Common myeloid progenitor, CD34-positive (primary cell): ENCODE data around the gene FOLR1.
A peak's percentile ranks its signal among the peaks of the same experiment; 100 is the strongest.

Experiments used
- CTCF ChIA-PET: fragments of 350-600 bp; sonication (Branson Sonifier 250); formaldehyde crosslinking; loops from one replicate; lab custom pipeline; 2021; ENCODE audit warnings: antibody characterized with exemption; lab: Charles Lee
- POLR2A ChIA-PET: fragments of 350-600 bp; sonication (Branson Sonifier 250); formaldehyde crosslinking; loops from one replicate; lab custom pipeline; 2021; ENCODE audit warnings: antibody characterized with exemption; lab: Charles Lee
- DNase-seq, 3 donors: peaks; one replicate each; pipeline versions ENCODE4 v3.0.0 to v3.0.0-alpha.2; 2013
- H3K27ac ChIP-seq, 2 experiments: 1 replicate in 1 of 2; 2 replicates in 1 of 2; pipeline ENCODE4 v1.7.0; 2013; ENCODE audit warnings: inconsistent platforms in 2 of 2, low read length in 2 of 2, mild to moderate bottlenecking in 2 of 2, low read depth in 1 of 2, moderate library complexity in 1 of 2; ENCODE audit not compliant: severe bottlenecking in 2 of 2, insufficient read depth in 1 of 2, poor library complexity in 1 of 2
- H3K27me3 ChIP-seq, 5 experiments: replicated peaks in 2 of 5; 1 replicate in 3 of 5; 2 replicates in 2 of 5; pipeline versions ENCODE4 v1.6.1 to v1.7.0; 2013; ENCODE audit warnings: low read length in 4 of 5, mild to moderate bottlenecking in 2 of 5, moderate library complexity in 2 of 5, inconsistent platforms in 1 of 5; ENCODE audit not compliant: insufficient read depth in 5 of 5, control insufficient read depth in 4 of 5
- H3K36me3 ChIP-seq, 4 experiments: 1 replicate in 2 of 4; 2 replicates in 2 of 4; pipeline versions ENCODE4 v1.6.1 to v1.7.0; 2013; ENCODE audit warnings: low read length in 3 of 4, control low read depth in 1 of 4, mild to moderate bottlenecking in 1 of 4; ENCODE audit not compliant: control insufficient read depth in 4 of 4, insufficient read depth in 4 of 4
- H3K4me1 ChIP-seq, 4 experiments: 1 replicate in 3 of 4; 2 replicates in 1 of 4; pipeline versions ENCODE4 v1.6.1 to v1.7.1; 2013; ENCODE audit warnings: low read length in 3 of 4, mild to moderate bottlenecking in 3 of 4, control low read depth in 1 of 4, inconsistent platforms in 1 of 4, moderate library complexity in 1 of 4; ENCODE audit not compliant: control insufficient read depth in 4 of 4, insufficient read depth in 4 of 4; ENCODE audit errors: control extremely low read depth in 1 of 4
- H3K4me3 ChIP-seq, 7 experiments: 1 replicate in 4 of 7; 2 replicates in 3 of 7; pipeline versions ENCODE4 v1.5.1 to v1.7.0; 2013; ENCODE audit warnings: mild to moderate bottlenecking in 7 of 7, low read length in 6 of 7, moderate library complexity in 6 of 7, inconsistent platforms in 2 of 7, low read depth in 2 of 7, control low read depth in 1 of 7; ENCODE audit not compliant: insufficient read depth in 4 of 7, control insufficient read depth in 1 of 7; ENCODE audit errors: extremely low read depth in 1 of 7
- H3K9me3 ChIP-seq, 5 experiments: 1 replicate in 4 of 5; 2 replicates in 1 of 5; pipeline versions ENCODE4 v1.6.1 to v1.7.1; 2013; ENCODE audit warnings: low read length in 4 of 5, mild to moderate bottlenecking in 2 of 5, inconsistent platforms in 1 of 5, low read depth in 1 of 5, moderate library complexity in 1 of 5; ENCODE audit not compliant: control insufficient read depth in 4 of 5, insufficient read depth in 2 of 5; ENCODE audit errors: control extremely low read depth in 1 of 5
- WGBS: methylation state at CpG from one replicate; pipeline ENCODE4 v1.1.5; 2013; ENCODE audit not compliant: insufficient coverage; 5-methylcytosine and 5-hydroxymethylcytosine counted together

The FOLR1 gene

GRCh38 chr11:72239313-72239848 lies 47.4 kb downstream of the FOLR1 start:
- POLR2A ChIA-PET = no interaction called here
- Histone ChIP-seq H3K36me3 (peaks cover 2 to 40% (median 29%) of the 10 kb centered on the region in 4 experiments), H3K4me3 (peak overlapping the region in 3 of 7 experiments; percentile 40 to 52 (median 43)), H3K27me3 (peaks cover 0 to 65% (median 27%) of the 10 kb centered on the region in 5 experiments), H3K9me3 (peaks cover 0 to 6% (median 0%) of the 10 kb centered on the region in 5 experiments), H3K4me1 (peaks cover 0 to 27% (median 23%) of the 10 kb centered on the region in 4 experiments), H3K27ac (no peak overlapping the region)
- CTCF ChIA-PET = interaction anchor here (0.6 to 1.7 kb wide), 2 partner anchors 10 to 12 kb away, joined by 3 to 5 read pairs; no protein-coding TSS in a partner anchor
- 13% methylated on average over 19 of the region's 25 CpGs for WGBS
- peak in 1 of 3 donors; percentile 13 for DNase-seq

- Histone ChIP-seq H3K4me3 (peak overlapping the region in 4 of 7 experiments; percentile 31 to 52 (median 42)), H3K27me3 (peaks cover 0 to 71% (median 33%) of the 10 kb centered on the region in 5 experiments), H3K4me1 (peaks cover 0 to 30% (median 20%) of the 10 kb centered on the region in 4 experiments), H3K36me3 (peaks cover 0 to 35% (median 26%) of the 10 kb centered on the region in 4 experiments), H3K27ac (no peak overlapping the region), H3K9me3 (peaks cover 0 to 6% (median 0%) of the 10 kb centered on the region in 5 experiments)
- POLR2A ChIA-PET = no interaction called here
- WGBS = 3% methylated on average over 39 of the region's 69 CpGs
- CTCF ChIA-PET = interaction anchor here (1.3 to 1.7 kb wide), 4 partner anchors 9 to 191 kb away, joined by 3 to 6 read pairs (median 4); no protein-coding TSS in a partner anchor
- peak in 2 of 3 donors; percentile 29 to 53 for DNase-seq
Observed at GRCh38 chr11:72239849-72240460, 48.0 kb downstream of the FOLR1 start.

DNA sequence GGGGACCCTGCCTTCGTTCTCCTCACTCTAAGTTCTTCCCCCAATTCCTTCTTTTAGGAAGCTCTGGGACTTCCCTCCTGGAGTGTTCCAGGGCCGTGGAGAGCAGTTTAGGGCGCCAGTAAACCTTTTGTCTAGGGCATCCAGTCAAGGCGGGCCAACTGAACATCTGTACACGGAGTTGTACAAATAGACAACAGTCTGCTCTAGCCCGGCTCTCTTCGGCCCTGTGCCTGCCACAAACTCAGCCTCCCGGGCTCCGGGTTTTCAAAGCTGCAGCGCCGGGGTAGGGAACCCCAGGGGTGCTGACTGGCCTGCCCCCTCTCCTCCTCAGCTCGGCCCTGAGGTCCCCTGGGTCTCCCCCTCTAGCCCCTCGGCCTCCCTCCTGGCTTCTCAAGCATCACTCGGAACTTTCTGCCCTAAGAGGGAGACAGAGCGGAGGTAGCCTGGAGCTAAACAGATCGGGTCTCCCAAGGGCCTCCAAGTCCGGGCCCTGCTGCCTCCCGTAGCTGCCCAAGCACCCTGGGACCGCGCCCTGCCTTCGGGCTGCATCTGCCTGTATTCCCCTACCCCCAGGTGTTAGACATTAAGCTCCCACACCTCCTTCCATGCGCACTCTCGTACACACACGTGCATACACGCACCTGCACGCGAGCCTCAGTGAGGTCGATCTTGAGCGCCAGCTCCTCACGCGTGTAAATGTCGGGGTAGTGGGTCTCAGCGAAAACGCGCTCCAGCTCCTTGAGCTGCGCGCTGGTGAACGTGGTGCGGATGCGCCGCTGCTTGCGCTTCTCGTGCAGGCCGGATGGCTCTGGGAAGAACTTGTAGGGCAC lies 48.7 kb downstream of the FOLR1 start:
- DNase-seq = peak in 2 of 3 donors; percentile 31 to 37
- Histone ChIP-seq H3K4me1 (peaks cover 0 to 30% (median 19%) of the 10 kb centered on the region in 4 experiments), H3K36me3 (peaks cover 0 to 28% (median 19%) of the 10 kb centered on the region in 4 experiments), H3K9me3 (peaks cover 0 to 6% (median 0%) of the 10 kb centered on the region in 5 experiments), H3K4me3 (peak overlapping the region in 4 of 7 experiments; percentile 23 to 50 (median 42)), H3K27ac (no peak overlapping the region), H3K27me3 (peaks cover 0 to 78% (median 39%) of the 10 kb centered on the region in 5 experiments)
- ChIA-PET CTCF (interaction anchor here (0.9 to 1.7 kb wide), 6 partner anchors 8 to 190 kb away, joined by 3 to 6 read pairs (median 4); no protein-coding TSS in a partner anchor), POLR2A (no interaction called here)
- WGBS = 2% methylated on average over 30 of the region's 44 CpGs

GRCh38 chr11:72241291-72241781 lies 49.4 kb downstream of the FOLR1 start:
- Histone ChIP-seq H3K4me3 (peak overlapping the region in 1 of 7 experiments; percentile 50), H3K27ac (no peak overlapping the region), H3K36me3 (peaks cover 0 to 23% (median 16%) of the 10 kb centered on the region in 4 experiments), H3K9me3 (peaks cover 0 to 6% (median 0%) of the 10 kb centered on the region in 5 experiments), H3K4me1 (peaks cover 0 to 30% (median 19%) of the 10 kb centered on the region in 4 experiments), H3K27me3 (peaks cover 0 to 84% (median 43%) of the 10 kb centered on the region in 5 experiments)
- no peak for DNase-seq
- POLR2A ChIA-PET = no interaction called here
- WGBS = 23% methylated on average over 7 of the region's 20 CpGs
- CTCF ChIA-PET = interaction anchor here (0.9 to 1.7 kb wide), 6 partner anchors 8 to 190 kb away, joined by 3 to 6 read pairs (median 4); no protein-coding TSS in a partner anchor

DNA sequence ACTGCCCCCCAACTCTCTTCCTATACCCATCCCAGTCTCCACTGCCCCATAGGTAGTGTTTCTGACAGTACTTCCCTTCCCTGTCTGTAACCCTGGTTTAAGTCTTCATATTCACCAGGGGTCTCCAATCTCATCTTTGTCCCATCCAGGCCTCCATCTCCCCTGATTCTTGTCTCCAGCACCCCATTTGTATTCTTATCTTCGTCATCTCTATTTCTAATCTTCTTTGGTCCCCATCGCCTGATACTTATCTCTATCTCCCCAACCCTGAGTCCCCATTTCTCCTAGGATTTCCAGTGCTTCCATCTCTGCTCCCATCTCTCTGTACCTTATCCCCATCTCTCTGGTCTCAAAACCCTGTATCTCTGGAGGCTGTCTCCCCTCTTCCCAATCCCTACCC lies 50.2 kb downstream of the FOLR1 start:
- H3K4me1 ChIP-seq = peaks cover 0 to 30% (median 19%) of the 10 kb centered on the region in 4 experiments
- H3K27ac ChIP-seq = no peak overlapping the region
- peaks cover 8 to 92% (median 49%) of the 10 kb centered on the region in 5 experiments for H3K27me3 ChIP-seq
- no peak overlapping the region for H3K4me3 ChIP-seq
- peaks cover 0 to 15% (median 10%) of the 10 kb centered on the region in 4 experiments for H3K36me3 ChIP-seq
- no peak for DNase-seq
- ChIA-PET CTCF (no interaction called here), POLR2A (no interaction called here)
- H3K9me3 ChIP-seq = peaks cover 0 to 6% (median 0%) of the 10 kb centered on the region in 5 experiments
- WGBS = 96% methylated on average over 2 of the region's 2 CpGs

GRCh38 chr11:72243173-72244059 lies 51.5 kb downstream of the FOLR1 start:
- H3K4me3 ChIP-seq = no peak overlapping the region
- 18% methylated on average over 56 of the region's 58 CpGs for WGBS
- peaks cover 12 to 99% (median 51%) of the 10 kb centered on the region in 5 experiments for H3K27me3 ChIP-seq
- ChIA-PET POLR2A (no interaction called here), CTCF (interaction anchor here (1.5 kb wide), 1 partner anchor 18 kb away, joined by 4 read pairs; no protein-coding TSS in a partner anchor)
- H3K36me3 ChIP-seq = peaks cover 0 to 2% (median under 1%) of the 10 kb centered on the region in 4 experiments
- no peak for DNase-seq
- H3K4me1 ChIP-seq = peaks cover 0 to 30% (median 19%) of the 10 kb centered on the region in 4 experiments
- H3K9me3 ChIP-seq = peaks cover 0 to 6% (median 0%) of the 10 kb centered on the region in 5 experiments
- no peak overlapping the region for H3K27ac ChIP-seq
